MCF 10A (cell line): ENCODE data around the gene PTPN6. TPM values are rescaled to one million over a fixed set of nuclear protein-coding genes. Genes with fewer than 3 reads are reported as not detected.
A peak's percentile ranks its signal among the peaks of the same experiment; 100 is the strongest.

Experiments
- BruUV-seq: library from RNA; stranded (reverse); fragments of 400-500 nt; replicated peaks from 2 replicates; lab custom pipeline; 2021; lab: Mats Ljungman, UMichigan
- CTCF ChIA-PET: fragments of 300-600 bp; sonication (Branson Sonifier 250); formaldehyde crosslinking; extraction: SDS; loops from one replicate; lab custom pipeline; 2021; ENCODE audit warnings: antibody characterized with exemption, inconsistent platforms; lab: Yijun Ruan, JAX
- POLR2A ChIA-PET: fragments of 300-600, 350-650 bp; sonication (Branson Sonifier 250); formaldehyde crosslinking; extraction: SDS; loops from one replicate; lab custom pipeline; 2020; ENCODE audit warnings: antibody characterized with exemption, inconsistent platforms; lab: Yijun Ruan, JAX
- DNase-seq: peaks from one replicate; pipeline ENCODE4 v3.0.0-alpha.2; 2018; ENCODE audit not compliant: unreplicated experiment
- H3K27ac Mint-ChIP-seq: one replicate; pipeline ENCODE4 v1.8.0; 2022; ENCODE audit warnings: mild to moderate bottlenecking, low read depth, mixed read lengths; ENCODE audit not compliant: unreplicated experiment
- H3K27me3 Mint-ChIP-seq: one replicate; pipeline ENCODE4 v1.8.0; 2022; ENCODE audit warnings: mixed read lengths; ENCODE audit not compliant: insufficient read depth, unreplicated experiment
- H3K36me3 Mint-ChIP-seq: one replicate; pipeline ENCODE4 v1.8.0; 2022; ENCODE audit warnings: mild to moderate bottlenecking, moderate library complexity, mixed read lengths; ENCODE audit not compliant: insufficient read depth, unreplicated experiment
- H3K4me1 Mint-ChIP-seq: one replicate; pipeline ENCODE4 v1.8.0; 2022; ENCODE audit warnings: mixed read lengths; ENCODE audit not compliant: insufficient read depth, unreplicated experiment
- H3K4me3 Mint-ChIP-seq: one replicate; pipeline ENCODE4 v1.8.0; 2022; ENCODE audit warnings: mild to moderate bottlenecking, moderate library complexity, mixed read lengths; ENCODE audit not compliant: unreplicated experiment
- H3K9me3 Mint-ChIP-seq: one replicate; pipeline ENCODE4 v1.8.0; 2022; ENCODE audit warnings: mixed read lengths; ENCODE audit not compliant: unreplicated experiment
- intact Hi-C: fragments of 100-400 bp; cut with micrococcal nuclease; formaldehyde crosslinking; loops from 2 replicates; pipeline ENCODE4 v1.14.1; 2022
- total RNA-seq: library from RNA; stranded (reverse); gene quantifications from 2 replicates; pipeline ENCODE4 v1.2.3, GENCODE V29; 2022
- TF ChIP-seq, protein P1 (sequence below): fragments of 200-600 bp; IDR thresholded peaks from one replicate; pipeline ENCODE4 v1.8.0; 2022; ENCODE audit warnings: antibody characterized with exemption, mild to moderate bottlenecking; ENCODE audit not compliant: unreplicated experiment

The PTPN6 gene
- total RNA-seq, 1 experiment from 2014 or later, result 10.3 TPM

DNA sequence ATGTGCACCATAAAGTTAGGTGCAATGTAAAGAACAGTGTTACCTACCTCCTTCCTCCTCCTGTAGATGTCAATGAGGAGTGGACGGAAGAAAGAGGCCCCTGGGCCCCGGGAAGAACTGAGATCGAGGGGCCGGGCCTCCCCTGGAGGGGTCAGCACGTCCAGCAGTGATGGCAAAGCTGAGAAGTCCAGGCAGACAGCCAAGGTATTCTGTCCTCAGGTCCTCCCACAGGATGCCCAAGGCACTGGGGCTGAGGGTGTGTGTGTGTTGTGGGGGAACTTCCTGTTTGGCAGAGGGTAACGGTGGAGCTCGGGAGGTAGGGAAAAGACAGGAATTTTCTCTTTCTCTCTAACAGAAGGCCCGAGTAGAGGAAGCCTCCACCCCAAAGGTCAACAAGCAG, 17.0 kb upstream of the PTPN6 start:
- CTCF ChIA-PET, result interaction anchor here (0.7 to 9.7 kb wide), 5 partner anchors 11 to 61 kb away, joined by 3 to 114 read pairs (median 5); partner anchors contain the start of gene SPSB2
- TF ChIP-seq, protein P1, sequence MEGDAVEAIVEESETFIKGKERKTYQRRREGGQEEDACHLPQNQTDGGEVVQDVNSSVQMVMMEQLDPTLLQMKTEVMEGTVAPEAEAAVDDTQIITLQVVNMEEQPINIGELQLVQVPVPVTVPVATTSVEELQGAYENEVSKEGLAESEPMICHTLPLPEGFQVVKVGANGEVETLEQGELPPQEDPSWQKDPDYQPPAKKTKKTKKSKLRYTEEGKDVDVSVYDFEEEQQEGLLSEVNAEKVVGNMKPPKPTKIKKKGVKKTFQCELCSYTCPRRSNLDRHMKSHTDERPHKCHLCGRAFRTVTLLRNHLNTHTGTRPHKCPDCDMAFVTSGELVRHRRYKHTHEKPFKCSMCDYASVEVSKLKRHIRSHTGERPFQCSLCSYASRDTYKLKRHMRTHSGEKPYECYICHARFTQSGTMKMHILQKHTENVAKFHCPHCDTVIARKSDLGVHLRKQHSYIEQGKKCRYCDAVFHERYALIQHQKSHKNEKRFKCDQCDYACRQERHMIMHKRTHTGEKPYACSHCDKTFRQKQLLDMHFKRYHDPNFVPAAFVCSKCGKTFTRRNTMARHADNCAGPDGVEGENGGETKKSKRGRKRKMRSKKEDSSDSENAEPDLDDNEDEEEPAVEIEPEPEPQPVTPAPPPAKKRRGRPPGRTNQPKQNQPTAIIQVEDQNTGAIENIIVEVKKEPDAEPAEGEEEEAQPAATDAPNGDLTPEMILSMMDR, result no peak
- H3K9me3 Mint-ChIP-seq, result no peaks in the 10 kb centered on the region
- POLR2A ChIA-PET, result interaction anchor here (0.7 to 1.7 kb wide), 5 partner anchors 9 to 81 kb away, joined by 4 to 10 read pairs (median 5); no protein-coding TSS in a partner anchor
- H3K27ac Mint-ChIP-seq, result peak overlapping the region; percentile 51
- peaks cover 54% of the 10 kb centered on the region for H3K4me1 Mint-ChIP-seq
- H3K4me3 Mint-ChIP-seq, result no peak overlapping the region
- BruUV-seq, result no TSS peak
- intact Hi-C loops, result no loop called here
- peaks cover 80% of the 10 kb centered on the region for H3K36me3 Mint-ChIP-seq
- no peak for DNase-seq
- no peaks in the 10 kb centered on the region for H3K27me3 Mint-ChIP-seq

DNA sequence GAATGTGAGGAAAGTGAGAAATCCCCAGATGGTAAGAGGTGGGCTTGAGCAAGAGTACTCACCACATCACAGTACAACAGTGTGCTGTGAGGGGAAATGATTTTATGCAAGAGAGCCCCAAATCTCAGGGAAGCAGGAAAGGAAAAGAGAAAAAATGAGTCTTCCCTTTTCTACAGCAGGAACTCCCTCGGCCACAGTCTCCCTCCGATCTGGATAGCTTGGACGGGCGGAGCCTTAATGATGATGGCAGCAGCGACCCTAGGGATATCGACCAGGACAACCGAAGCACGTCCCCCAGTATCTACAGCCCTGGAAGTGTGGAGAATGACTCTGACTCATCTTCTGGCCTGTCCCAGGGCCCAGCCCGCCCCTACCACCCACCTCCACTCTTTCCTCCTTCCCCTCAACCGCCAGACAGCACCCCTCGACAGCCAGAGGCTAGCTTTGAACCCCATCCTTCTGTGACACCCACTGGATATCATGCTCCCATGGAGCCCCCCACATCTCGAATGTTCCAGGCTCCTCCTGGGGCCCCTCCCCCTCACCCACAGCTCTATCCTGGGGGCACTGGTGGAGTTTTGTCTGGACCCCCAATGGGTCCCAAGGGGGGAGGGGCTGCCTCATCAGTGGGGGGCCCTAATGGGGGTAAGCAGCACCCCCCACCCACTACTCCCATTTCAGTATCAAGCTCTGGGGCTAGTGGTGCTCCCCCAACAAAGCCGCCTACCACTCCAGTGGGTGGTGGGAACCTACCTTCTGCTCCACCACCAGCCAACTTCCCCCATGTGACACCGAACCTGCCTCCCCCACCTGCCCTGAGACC, 15.6 kb upstream of the PTPN6 start:
- H3K4me1 Mint-ChIP-seq, result peaks cover 39% of the 10 kb centered on the region
- H3K27me3 Mint-ChIP-seq, result no peaks in the 10 kb centered on the region
- POLR2A ChIA-PET, result interaction anchor here (0.6 to 1.7 kb wide), 4 partner anchors 9 to 29 kb away, joined by 3 to 6 read pairs (median 5); no protein-coding TSS in a partner anchor
- TF ChIP-seq, protein P1, result no peak
- H3K27ac Mint-ChIP-seq, result peak overlapping the region; percentile 57
- H3K9me3 Mint-ChIP-seq, result no peaks in the 10 kb centered on the region
- DNase-seq, result no peak
- peaks cover 88% of the 10 kb centered on the region for H3K36me3 Mint-ChIP-seq
- no peak overlapping the region for H3K4me3 Mint-ChIP-seq
- BruUV-seq, result no TSS peak
- CTCF ChIA-PET, result interaction anchor here (0.6 to 9.7 kb wide), 2 partner anchors 12 to 68 kb away, joined by 3 to 114 read pairs; partner anchors contain the start of gene TPI1
- intact Hi-C loops, result no loop called here

DNA sequence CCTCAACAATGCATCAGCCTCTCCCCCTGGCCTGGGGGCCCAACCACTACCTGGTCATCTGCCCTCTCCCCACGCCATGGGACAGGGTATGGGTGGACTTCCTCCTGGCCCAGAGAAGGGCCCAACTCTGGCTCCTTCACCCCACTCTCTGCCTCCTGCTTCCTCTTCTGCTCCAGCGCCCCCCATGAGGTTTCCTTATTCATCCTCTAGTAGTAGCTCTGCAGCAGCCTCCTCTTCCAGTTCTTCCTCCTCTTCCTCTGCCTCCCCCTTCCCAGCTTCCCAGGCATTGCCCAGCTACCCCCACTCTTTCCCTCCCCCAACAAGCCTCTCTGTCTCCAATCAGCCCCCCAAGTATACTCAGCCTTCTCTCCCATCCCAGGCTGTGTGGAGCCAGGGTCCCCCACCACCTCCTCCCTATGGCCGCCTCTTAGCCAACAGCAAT, 14.9 kb upstream of the PTPN6 start:
- TF ChIP-seq, protein P1, result no peak
- H3K27me3 Mint-ChIP-seq, result no peaks in the 10 kb centered on the region
- H3K27ac Mint-ChIP-seq, result peak overlapping the region; percentile 5
- BruUV-seq, result no TSS peak
- peaks cover 89% of the 10 kb centered on the region for H3K36me3 Mint-ChIP-seq
- H3K4me1 Mint-ChIP-seq, result peaks cover 39% of the 10 kb centered on the region
- H3K4me3 Mint-ChIP-seq, result peak overlapping the region; percentile 63
- no peaks in the 10 kb centered on the region for H3K9me3 Mint-ChIP-seq
- no peak for DNase-seq
- intact Hi-C loops, result no loop called here
- POLR2A ChIA-PET, result interaction anchor here (0.7 to 1.0 kb wide), 4 partner anchors 9 to 28 kb away, joined by 3 to 6 read pairs (median 6); no protein-coding TSS in a partner anchor
- CTCF ChIA-PET, result interaction anchor here (0.6 to 9.7 kb wide), 3 partner anchors 13 to 300 kb away, joined by 3 to 114 read pairs (median 3); partner anchors contain the start of gene LPAR5
